Keratinocyte (primary cell): Measurements from ENCODE around the gene SP110. TPM values are rescaled to one million over a fixed set of nuclear protein-coding genes. Genes with fewer than 3 reads are reported as not detected.

ENCODE experiments used
- DNase-seq: peaks from one replicate; pipeline ENCODE4 v3.0.0-alpha.2; 2011; ENCODE audit warnings: low read depth, missing footprints, low spot score
- FAIRE-seq: peaks from 2 replicates; lab custom pipeline; 2011; peaks lifted over from hg19 to GRCh38; lab: Jason Lieb, UNC
- H2AFZ ChIP-seq: 2 replicates; pipeline ENCODE4 v1.6.0; 2012; ENCODE audit warnings: low read length, control low read depth, inconsistent platforms; ENCODE audit not compliant: control insufficient read depth
- H3K27ac ChIP-seq: 2 replicates; pipeline ENCODE4 v1.5.1; 2011; ENCODE audit warnings: low read length; ENCODE audit not compliant: control insufficient read depth, insufficient read depth
- H3K27me3 ChIP-seq: 3 replicates; pipeline ENCODE4 v1.6.0; 2011; ENCODE audit warnings: low read length; ENCODE audit not compliant: control insufficient read depth, insufficient read depth; ENCODE audit errors: extremely low read depth
- H3K36me3 ChIP-seq, 2 experiments: 2 replicates in 1 of 2; 3 replicates in 1 of 2; pipeline ENCODE4 v1.5.1; 2011; ENCODE audit warnings: low read length in 2 of 2, mild to moderate bottlenecking in 1 of 2; ENCODE audit not compliant: control insufficient read depth in 2 of 2, insufficient read depth in 2 of 2; ENCODE audit errors: extremely low read depth in 1 of 2
- H3K4me1 ChIP-seq: 3 replicates; pipeline ENCODE4 v1.5.1; 2011; ENCODE audit warnings: low read length; ENCODE audit not compliant: control insufficient read depth, insufficient read depth; ENCODE audit errors: extremely low read depth
- H3K4me2 ChIP-seq: 3 replicates; pipeline ENCODE4 v1.6.0; 2011; ENCODE audit warnings: low read depth, low read length; ENCODE audit not compliant: control insufficient read depth, insufficient read depth; ENCODE audit errors: extremely low read depth
- H3K4me3 ChIP-seq, 3 experiments: fragments of 200-600 bp in 1 of 3; sonication (generic) in 1 of 3; 2 replicates in 2 of 3; 3 replicates in 1 of 3; pipeline ENCODE4 v1.5.1; 2011 to 2016; ENCODE audit warnings: low read length in 3 of 3, mild to moderate bottlenecking in 3 of 3, control low read depth in 2 of 3, inconsistent platforms in 1 of 3, low read depth in 1 of 3, mixed read lengths in 1 of 3, mixed run types in 1 of 3, moderate library complexity in 1 of 3; ENCODE audit not compliant: control insufficient read depth in 2 of 3, insufficient read depth in 2 of 3; ENCODE audit errors: extremely low read depth in 1 of 3
- H3K79me2 ChIP-seq: 2 replicates; pipeline ENCODE4 v1.6.0; 2012; ENCODE audit warnings: low read length; ENCODE audit not compliant: control insufficient read depth, insufficient read depth
- H3K9ac ChIP-seq: 3 replicates; pipeline ENCODE4 v1.6.0; 2011; ENCODE audit warnings: low read length; ENCODE audit not compliant: control insufficient read depth, insufficient read depth; ENCODE audit errors: extremely low read depth
- H3K9me1 ChIP-seq: 3 replicates; pipeline ENCODE4 v1.6.0; 2011; ENCODE audit warnings: low read length; ENCODE audit not compliant: control insufficient read depth, insufficient read depth; ENCODE audit errors: extremely low read depth
- H3K9me3 ChIP-seq: 2 replicates; pipeline ENCODE4 v1.5.1; 2012; ENCODE audit warnings: low read depth, low read length; ENCODE audit not compliant: control insufficient read depth
- H4K20me1 ChIP-seq: 3 replicates; pipeline ENCODE4 v1.6.0; 2011; ENCODE audit warnings: low read length; ENCODE audit not compliant: control insufficient read depth, insufficient read depth; ENCODE audit errors: extremely low read depth
- EZH2 ChIP-seq: IDR thresholded peaks from one replicate; pipeline ENCODE4 v1.6.1; 2012; ENCODE audit warnings: inconsistent platforms, mild to moderate bottlenecking, low read length, moderate library complexity
- dilution Hi-C: fragments of 300-500 bp; cut with MboI; formaldehyde crosslinking; loops from one replicate; pipeline ENCODE4 v1.7.0; 2020; ENCODE audit warnings: low sequenced_read_pairs; ENCODE audit not compliant: extremely low pct_ligation_motif_present
- polyA plus RNA-seq, 5 experiments: library from polyadenylated mRNA; depleted of rRNA in 3 of 5; stranded (reverse) in 3 of 5; stranded (forward) in 1 of 5; unstranded in 1 of 5; fragments of >200 nt; gene quantifications; 1 replicate in 1 of 5; 2 replicates in 3 of 5; 3 replicates in 1 of 5; pipeline versions ENCODE4 v1.2.1 to v1.2.3, GENCODE V29; 2011 to 2012; ENCODE audit warnings: missing spikeins in 2 of 5, low read depth in 1 of 5, low replicate concordance in 1 of 5
- TF ChIP-seq, protein P1 (sequence below), 3 experiments: IDR thresholded peaks in 1 of 3; conservative IDR thresholded peaks in 1 of 3; optimal IDR thresholded peaks in 1 of 3; 2 replicates in 2 of 3; 3 replicates in 1 of 3; pipeline versions ENCODE3 to v1.5.1; 2011; ENCODE audit warnings: low read length in 3 of 3, mild to moderate bottlenecking in 3 of 3, moderate library complexity in 2 of 3, control low read depth in 1 of 3, inconsistent platforms in 1 of 3; ENCODE audit not compliant: insufficient read depth in 2 of 3; ENCODE audit errors: extremely low read depth in 1 of 3

Gene SP110
- polyA plus RNA-seq, 1 donor (not counting 4 experiments of a cell fraction or from before 2014, with no cell fraction given) = 26.5 TPM

DNA sequence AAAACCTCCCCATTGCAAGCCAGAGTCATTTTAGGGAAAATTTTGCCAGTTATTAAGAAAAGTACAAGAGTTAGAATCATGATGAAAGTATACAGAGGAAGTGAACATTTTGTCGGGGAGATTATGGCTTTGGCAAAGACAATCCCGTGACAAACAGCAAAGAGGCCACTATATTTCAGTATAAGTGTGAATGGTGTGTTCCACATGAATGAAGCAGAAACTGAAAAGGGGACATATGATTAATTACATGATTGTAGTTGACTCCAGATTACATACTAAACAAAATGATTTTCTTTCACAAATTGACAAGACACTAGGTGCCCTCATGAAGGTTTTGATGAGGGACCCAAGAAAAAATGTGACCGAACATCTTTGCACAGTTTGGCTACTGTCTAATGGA is 47.8 kb upstream of the SP110 start:
- H3K4me3 ChIP-seq = no peak overlapping the region
- H3K9me1 ChIP-seq = no peaks in the 10 kb centered on the region
- no peak overlapping the region for H3K4me2 ChIP-seq
- no peaks in the 10 kb centered on the region for H3K9me3 ChIP-seq
- DNase-seq = no peak
- H3K36me3 ChIP-seq = no peaks in the 10 kb centered on the region
- peaks cover 10% of the 10 kb centered on the region for H3K4me1 ChIP-seq
- no peaks in the 10 kb centered on the region for H4K20me1 ChIP-seq
- dilution Hi-C loops = no loop called here
- no peaks in the 10 kb centered on the region for H3K79me2 ChIP-seq
- TF ChIP-seq, protein P1, sequence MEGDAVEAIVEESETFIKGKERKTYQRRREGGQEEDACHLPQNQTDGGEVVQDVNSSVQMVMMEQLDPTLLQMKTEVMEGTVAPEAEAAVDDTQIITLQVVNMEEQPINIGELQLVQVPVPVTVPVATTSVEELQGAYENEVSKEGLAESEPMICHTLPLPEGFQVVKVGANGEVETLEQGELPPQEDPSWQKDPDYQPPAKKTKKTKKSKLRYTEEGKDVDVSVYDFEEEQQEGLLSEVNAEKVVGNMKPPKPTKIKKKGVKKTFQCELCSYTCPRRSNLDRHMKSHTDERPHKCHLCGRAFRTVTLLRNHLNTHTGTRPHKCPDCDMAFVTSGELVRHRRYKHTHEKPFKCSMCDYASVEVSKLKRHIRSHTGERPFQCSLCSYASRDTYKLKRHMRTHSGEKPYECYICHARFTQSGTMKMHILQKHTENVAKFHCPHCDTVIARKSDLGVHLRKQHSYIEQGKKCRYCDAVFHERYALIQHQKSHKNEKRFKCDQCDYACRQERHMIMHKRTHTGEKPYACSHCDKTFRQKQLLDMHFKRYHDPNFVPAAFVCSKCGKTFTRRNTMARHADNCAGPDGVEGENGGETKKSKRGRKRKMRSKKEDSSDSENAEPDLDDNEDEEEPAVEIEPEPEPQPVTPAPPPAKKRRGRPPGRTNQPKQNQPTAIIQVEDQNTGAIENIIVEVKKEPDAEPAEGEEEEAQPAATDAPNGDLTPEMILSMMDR (optimal IDR thresholded peaks at IDR 0.05 in 1 of 3, IDR thresholded peaks at IDR 0.05 in 1 of 3, conservative IDR thresholded peaks at IDR 0.05 in 1 of 3; ENCODE audit: extremely low read depth in 1 of 3, insufficient read depth in 2 of 3, low read length in 3 of 3) = no peak
- TF ChIP-seq EZH2 = no peak
- no peaks in the 10 kb centered on the region for H3K27me3 ChIP-seq
- no peak for FAIRE-seq
- no peak overlapping the region for H3K27ac ChIP-seq
- H3K9ac ChIP-seq = no peak overlapping the region
- no peak overlapping the region for H2AFZ ChIP-seq

DNA sequence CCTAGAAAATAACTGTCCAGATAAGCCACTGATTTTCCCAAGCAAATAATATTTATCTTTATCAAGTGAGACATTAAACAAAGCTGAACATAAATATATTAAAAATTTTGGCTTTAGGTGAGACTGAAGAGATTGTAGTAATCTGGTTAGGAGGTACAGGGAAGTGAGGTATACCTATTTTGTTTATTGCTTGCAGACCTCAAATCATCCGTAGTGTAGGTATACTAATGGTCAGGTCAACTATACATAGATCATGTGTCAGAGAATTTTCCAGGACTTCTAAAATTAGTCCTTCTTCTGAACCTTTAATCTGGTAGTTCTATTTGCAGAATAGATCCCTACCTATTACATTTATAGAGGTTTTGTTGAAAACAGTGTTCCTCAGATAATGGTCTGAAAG is 47.3 kb upstream of the SP110 start:
- Histone ChIP-seq H3K36me3 (no peaks in the 10 kb centered on the region), H3K9ac (no peak overlapping the region), H3K9me1 (no peaks in the 10 kb centered on the region), H4K20me1 (no peaks in the 10 kb centered on the region), H3K27ac (no peak overlapping the region), H3K4me1 (peaks cover 10% of the 10 kb centered on the region), H3K79me2 (no peaks in the 10 kb centered on the region), H3K4me2 (no peak overlapping the region), H3K27me3 (no peaks in the 10 kb centered on the region), H3K4me3 (no peak overlapping the region), H2AFZ (no peak overlapping the region), H3K9me3 (no peaks in the 10 kb centered on the region)
- dilution Hi-C loops = no loop called here
- no peak for FAIRE-seq
- no peak for TF ChIP-seq EZH2
- TF ChIP-seq, protein P1 (optimal IDR thresholded peaks at IDR 0.05 in 1 of 3, IDR thresholded peaks at IDR 0.05 in 1 of 3, conservative IDR thresholded peaks at IDR 0.05 in 1 of 3; ENCODE audit: extremely low read depth in 1 of 3, insufficient read depth in 2 of 3, low read length in 3 of 3) = no peak
- DNase-seq = no peak
